A549 treated with AZD2906 at 1 μM for 4 hours (cell line): ENCODE results near the gene SOSTDC1. TPM values are rescaled to one million over a fixed set of nuclear protein-coding genes. Genes with fewer than 3 reads are reported as not detected.

ENCODE experiments used
- total RNA-seq: library from RNA; stranded (reverse); fragments of 200-300 nt; extraction: Qiagen RNA extraction; gene quantifications from 5 replicates; pipeline ENCODE4 v1.2.3, GENCODE V29; 2022

Gene SOSTDC1
- total RNA-seq: not detected in 5 replicates

DNA sequence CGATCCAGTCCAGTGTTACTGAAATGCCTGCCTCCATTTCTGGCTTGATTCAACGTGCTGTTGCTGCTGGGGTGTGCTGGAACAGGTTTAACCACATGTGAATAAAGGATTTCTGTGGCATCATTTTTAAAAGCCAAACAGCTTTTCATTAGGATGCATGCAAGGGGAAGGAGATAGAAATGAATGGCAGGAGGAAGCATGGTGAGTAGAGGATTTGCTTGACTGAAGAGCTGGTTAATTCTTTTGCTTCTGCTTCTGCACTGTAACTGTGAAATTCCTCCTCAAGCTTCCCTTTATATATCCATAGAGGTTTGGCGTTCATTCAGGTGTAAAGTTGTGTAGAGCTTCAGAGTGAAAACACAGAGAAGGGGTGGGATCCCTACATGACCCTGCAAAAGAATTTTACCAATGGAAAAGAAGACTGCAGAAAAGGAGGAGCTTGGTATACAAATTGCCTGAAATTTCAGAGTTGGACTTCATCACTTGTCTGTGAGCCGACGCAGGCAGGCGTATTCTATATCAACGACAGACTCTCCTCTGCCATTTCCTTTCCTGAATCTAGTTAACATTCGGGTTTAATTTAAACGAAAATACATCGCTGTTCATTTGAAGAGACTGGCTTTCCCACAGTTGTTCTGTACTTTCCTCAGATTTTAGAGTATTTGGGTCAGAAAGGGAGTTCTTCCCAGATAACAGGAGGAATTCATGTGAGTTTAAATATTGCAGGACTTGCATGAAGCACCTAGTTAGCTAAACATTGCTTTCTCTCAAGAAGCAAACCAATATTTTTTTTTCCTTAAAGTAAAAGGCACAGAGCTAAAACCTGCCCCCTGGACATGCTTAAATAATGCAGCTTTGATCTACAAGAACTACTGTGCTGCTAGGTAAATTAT lies at the start of gene SOSTDC1:
TSS of gene SOSTDC1 (minus strand) at position 270 of the 893 bp plus-strand sequence. CDS start at position 200, 70 bp downstream.

DNA sequence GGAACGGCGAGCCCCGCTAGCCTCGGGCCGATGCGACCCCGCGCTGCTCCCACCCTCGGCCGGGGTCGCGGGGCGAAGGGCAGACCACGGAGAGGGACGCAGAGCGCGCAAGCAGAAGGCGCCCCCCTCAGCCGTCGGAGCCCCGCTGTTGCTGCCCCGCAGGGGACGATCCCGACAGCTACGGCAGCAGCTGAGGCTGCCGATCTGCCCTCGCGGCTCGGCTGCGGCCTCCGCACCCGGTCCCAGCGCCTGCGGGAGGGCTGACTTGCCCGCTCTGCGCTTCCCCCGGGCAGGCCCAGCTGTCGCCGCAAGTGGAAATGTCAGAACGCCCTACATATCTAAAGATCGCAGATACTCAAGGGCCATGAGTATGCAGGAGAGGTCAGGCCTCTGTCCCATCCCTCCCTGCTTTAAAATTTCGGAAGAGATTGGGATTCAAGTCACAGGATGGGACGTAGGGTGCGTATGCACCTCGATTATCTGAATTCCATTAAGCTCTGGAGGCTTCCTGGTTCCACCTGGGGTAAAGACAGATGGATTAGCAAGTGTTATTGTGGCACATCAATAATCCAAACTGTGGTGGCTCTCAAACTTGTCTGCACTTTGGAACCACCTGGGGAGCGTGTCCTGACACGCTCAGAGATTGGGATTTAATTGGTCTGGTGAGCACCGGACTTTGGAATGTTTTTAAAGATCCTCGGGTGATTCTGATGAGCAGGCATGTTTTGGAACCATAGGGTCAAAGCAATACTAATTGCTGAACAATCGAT lies 44.0 kb downstream of the SOSTDC1 start, which contains the start of gene CRPPA:
TSS of gene CRPPA (minus strand) at position 206 of the 770 bp plus-strand sequence. CDS start 216 bp downstream, outside the sequence.

Other genes starting within 250 kb of the SOSTDC1 start
- 0.51 to 0.65 TPM (median 0.60 TPM) in 5 replicates for gene CRPPA, start 44.2 kb downstream of the SOSTDC1 start, total RNA-seq
- not detected in 5 replicates for gene LRRC72, start 61.1 kb upstream of the SOSTDC1 start, total RNA-seq
- gene ANKMY2, start 180.0 kb upstream of the SOSTDC1 start, total RNA-seq: 12.0 to 14.9 TPM (median 12.5 TPM) in 5 replicates
- 86.7 to 102 TPM (median 90.2 TPM) in 5 replicates for gene BZW2, start 180.4 kb upstream of the SOSTDC1 start, total RNA-seq